Keratinocyte (primary cell): Measurements from ENCODE around the gene LPCAT2. TPM values are rescaled to one million over a fixed set of nuclear protein-coding genes. Genes with fewer than 3 reads are reported as not detected.

Source experiments
- DNase-seq: peaks from one replicate; pipeline ENCODE4 v3.0.0-alpha.2; 2011; ENCODE audit warnings: low read depth, missing footprints, low spot score
- FAIRE-seq: peaks from 2 replicates; lab custom pipeline; 2011; peaks lifted over from hg19 to GRCh38; lab: Jason Lieb, UNC
- H2AFZ ChIP-seq: 2 replicates; pipeline ENCODE4 v1.6.0; 2012; ENCODE audit warnings: low read length, control low read depth, inconsistent platforms; ENCODE audit not compliant: control insufficient read depth
- H3K27ac ChIP-seq: 2 replicates; pipeline ENCODE4 v1.5.1; 2011; ENCODE audit warnings: low read length; ENCODE audit not compliant: control insufficient read depth, insufficient read depth
- H3K27me3 ChIP-seq: 3 replicates; pipeline ENCODE4 v1.6.0; 2011; ENCODE audit warnings: low read length; ENCODE audit not compliant: control insufficient read depth, insufficient read depth; ENCODE audit errors: extremely low read depth
- H3K36me3 ChIP-seq, 2 experiments: 2 replicates in 1 of 2; 3 replicates in 1 of 2; pipeline ENCODE4 v1.5.1; 2011; ENCODE audit warnings: low read length in 2 of 2, mild to moderate bottlenecking in 1 of 2; ENCODE audit not compliant: control insufficient read depth in 2 of 2, insufficient read depth in 2 of 2; ENCODE audit errors: extremely low read depth in 1 of 2
- H3K4me1 ChIP-seq: 3 replicates; pipeline ENCODE4 v1.5.1; 2011; ENCODE audit warnings: low read length; ENCODE audit not compliant: control insufficient read depth, insufficient read depth; ENCODE audit errors: extremely low read depth
- H3K4me2 ChIP-seq: 3 replicates; pipeline ENCODE4 v1.6.0; 2011; ENCODE audit warnings: low read depth, low read length; ENCODE audit not compliant: control insufficient read depth, insufficient read depth; ENCODE audit errors: extremely low read depth
- H3K4me3 ChIP-seq, 3 experiments: fragments of 200-600 bp in 1 of 3; sonication (generic) in 1 of 3; 2 replicates in 2 of 3; 3 replicates in 1 of 3; pipeline ENCODE4 v1.5.1; 2011 to 2016; ENCODE audit warnings: low read length in 3 of 3, mild to moderate bottlenecking in 3 of 3, control low read depth in 2 of 3, inconsistent platforms in 1 of 3, low read depth in 1 of 3, mixed read lengths in 1 of 3, mixed run types in 1 of 3, moderate library complexity in 1 of 3; ENCODE audit not compliant: control insufficient read depth in 2 of 3, insufficient read depth in 2 of 3; ENCODE audit errors: extremely low read depth in 1 of 3
- H3K79me2 ChIP-seq: 2 replicates; pipeline ENCODE4 v1.6.0; 2012; ENCODE audit warnings: low read length; ENCODE audit not compliant: control insufficient read depth, insufficient read depth
- H3K9ac ChIP-seq: 3 replicates; pipeline ENCODE4 v1.6.0; 2011; ENCODE audit warnings: low read length; ENCODE audit not compliant: control insufficient read depth, insufficient read depth; ENCODE audit errors: extremely low read depth
- H3K9me1 ChIP-seq: 3 replicates; pipeline ENCODE4 v1.6.0; 2011; ENCODE audit warnings: low read length; ENCODE audit not compliant: control insufficient read depth, insufficient read depth; ENCODE audit errors: extremely low read depth
- H3K9me3 ChIP-seq: 2 replicates; pipeline ENCODE4 v1.5.1; 2012; ENCODE audit warnings: low read depth, low read length; ENCODE audit not compliant: control insufficient read depth
- H4K20me1 ChIP-seq: 3 replicates; pipeline ENCODE4 v1.6.0; 2011; ENCODE audit warnings: low read length; ENCODE audit not compliant: control insufficient read depth, insufficient read depth; ENCODE audit errors: extremely low read depth
- CTCF ChIP-seq, 3 experiments: IDR thresholded peaks in 1 of 3; conservative IDR thresholded peaks in 1 of 3; optimal IDR thresholded peaks in 1 of 3; 2 replicates in 2 of 3; 3 replicates in 1 of 3; pipeline versions ENCODE3 to v1.5.1; 2011; ENCODE audit warnings: low read length in 3 of 3, mild to moderate bottlenecking in 3 of 3, moderate library complexity in 2 of 3, control low read depth in 1 of 3, inconsistent platforms in 1 of 3; ENCODE audit not compliant: insufficient read depth in 2 of 3; ENCODE audit errors: extremely low read depth in 1 of 3
- EZH2 ChIP-seq: IDR thresholded peaks from one replicate; pipeline ENCODE4 v1.6.1; 2012; ENCODE audit warnings: inconsistent platforms, mild to moderate bottlenecking, low read length, moderate library complexity
- dilution Hi-C: fragments of 300-500 bp; cut with MboI; formaldehyde crosslinking; loops from one replicate; pipeline ENCODE4 v1.7.0; 2020; ENCODE audit warnings: low sequenced_read_pairs; ENCODE audit not compliant: extremely low pct_ligation_motif_present
- polyA plus RNA-seq, 5 experiments: library from polyadenylated mRNA; depleted of rRNA in 3 of 5; stranded (reverse) in 3 of 5; stranded (forward) in 1 of 5; unstranded in 1 of 5; fragments of >200 nt; gene quantifications; 1 replicate in 1 of 5; 2 replicates in 3 of 5; 3 replicates in 1 of 5; pipeline versions ENCODE4 v1.2.1 to v1.2.3, GENCODE V29; 2011 to 2012; ENCODE audit warnings: missing spikeins in 2 of 5, low read depth in 1 of 5, low replicate concordance in 1 of 5

LPCAT2 gene
- polyA plus RNA-seq, 1 donor (not counting 4 experiments of a cell fraction or from before 2014, with no cell fraction given): 54.4 TPM

GRCh38 chr16:55490301-55490700 lies 18.6 kb upstream of the LPCAT2 start:
- H3K79me2 ChIP-seq: no peaks in the 10 kb centered on the region
- H3K9me3 ChIP-seq: no peaks in the 10 kb centered on the region
- FAIRE-seq (no peak), DNase-seq (no peak)
- H3K27me3 ChIP-seq: no peaks in the 10 kb centered on the region
- dilution Hi-C loops: no loop called here
- peaks cover 0 to 6% of the 10 kb centered on the region in 2 experiments for H3K36me3 ChIP-seq
- no peak overlapping the region for H3K27ac ChIP-seq
- no peak overlapping the region for H3K4me2 ChIP-seq
- no peaks in the 10 kb centered on the region for H3K9me1 ChIP-seq
- no peak overlapping the region for H3K9ac ChIP-seq
- peaks cover 10% of the 10 kb centered on the region for H3K4me1 ChIP-seq
- H2AFZ ChIP-seq: no peak overlapping the region
- no peak for TF ChIP-seq EZH2
- TF ChIP-seq CTCF (optimal IDR thresholded peaks at IDR 0.05 in 1 of 3, IDR thresholded peaks at IDR 0.05 in 1 of 3, conservative IDR thresholded peaks at IDR 0.05 in 1 of 3; ENCODE audit: extremely low read depth in 1 of 3, insufficient read depth in 2 of 3, low read length in 3 of 3): no peak
- no peak overlapping the region for H3K4me3 ChIP-seq
- no peaks in the 10 kb centered on the region for H4K20me1 ChIP-seq

GRCh38 chr16:55491691-55492090 lies 17.2 kb upstream of the LPCAT2 start:
- DNase-seq (no peak), FAIRE-seq (no peak)
- Histone ChIP-seq H3K4me3 (no peak overlapping the region), H3K9me3 (no peaks in the 10 kb centered on the region), H4K20me1 (no peaks in the 10 kb centered on the region), H3K4me2 (no peak overlapping the region), H3K4me1 (peaks cover 24% of the 10 kb centered on the region), H3K9me1 (no peaks in the 10 kb centered on the region), H2AFZ (no peak overlapping the region), H3K27ac (no peak overlapping the region), H3K36me3 (peaks cover 0 to 6% of the 10 kb centered on the region in 2 experiments), H3K9ac (no peak overlapping the region), H3K27me3 (no peaks in the 10 kb centered on the region), H3K79me2 (no peaks in the 10 kb centered on the region)
- TF ChIP-seq EZH2: no peak
- TF ChIP-seq CTCF (optimal IDR thresholded peaks at IDR 0.05 in 1 of 3, IDR thresholded peaks at IDR 0.05 in 1 of 3, conservative IDR thresholded peaks at IDR 0.05 in 1 of 3; ENCODE audit: extremely low read depth in 1 of 3, insufficient read depth in 2 of 3, low read length in 3 of 3): no peak
- dilution Hi-C loops: no loop called here
